NCI-H1048 (cell line): Measurements from ENCODE around the gene SVEP1.
"Not testable (repeated sequence)": the region's sequence is repeated elsewhere in the genome, so short reads cannot be mapped to it uniquely, and the experiment has no call there.

Source experiments
- DNase-seq: peaks from one replicate; lab custom pipeline; 2025; lab: John Stamatoyannopoulos, UW

SVEP1 gene

GRCh38 chr9:110579034-110579861, at the start of gene SVEP1:
TSS of gene SVEP1 (minus strand) at chr9:110579741. CDS start at chr9:110579543, 198 bp downstream.
- DNase-seq, result no peak

GRCh38 chr9:110626101-110626829, 46.7 kb upstream of the SVEP1 start:
- DNase-seq, result no peak

- DNase-seq, result peak; percentile 4
Observed at GRCh38 chr9:110623462-110624025, 44.0 kb upstream of the SVEP1 start.

DNA sequence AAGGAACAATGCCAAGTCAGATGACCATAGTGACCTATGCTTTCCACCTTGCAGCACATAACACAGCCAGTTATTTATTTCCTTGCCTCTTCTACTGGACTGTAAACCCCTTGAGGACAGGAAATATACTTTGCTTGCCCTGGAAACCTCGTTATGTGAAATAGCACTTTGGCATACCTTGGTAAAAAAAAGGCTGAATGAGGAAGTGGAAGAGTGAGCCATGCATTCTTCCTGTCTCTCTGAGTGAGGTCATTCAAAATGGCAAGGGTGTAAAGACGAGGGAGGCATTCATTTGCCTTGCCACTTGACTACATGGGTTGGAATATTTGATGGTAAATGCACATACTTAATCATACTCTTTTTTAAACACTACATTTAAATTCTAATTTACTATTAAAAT, 42.8 kb upstream of the SVEP1 start:
- no peak for DNase-seq

DNA sequence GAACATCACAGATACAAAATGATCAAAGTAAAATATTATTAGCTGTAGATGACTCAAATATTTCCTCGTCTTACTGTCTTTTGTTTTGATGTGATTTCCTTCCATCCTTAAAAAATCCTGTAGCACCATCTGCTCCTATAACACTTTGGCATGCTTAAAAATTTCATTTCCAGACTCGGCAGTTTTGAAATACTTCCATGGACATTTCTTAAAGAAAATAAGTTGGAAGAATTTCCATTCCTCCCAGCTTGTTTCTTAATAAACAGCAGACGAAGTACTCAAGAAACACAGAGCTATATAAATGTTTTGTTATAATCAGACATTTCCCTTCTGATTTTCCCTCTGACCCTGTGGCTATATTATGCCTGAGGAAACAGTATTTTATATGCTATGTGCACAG, 41.2 kb upstream of the SVEP1 start:
- DNase-seq, result no peak

DNA sequence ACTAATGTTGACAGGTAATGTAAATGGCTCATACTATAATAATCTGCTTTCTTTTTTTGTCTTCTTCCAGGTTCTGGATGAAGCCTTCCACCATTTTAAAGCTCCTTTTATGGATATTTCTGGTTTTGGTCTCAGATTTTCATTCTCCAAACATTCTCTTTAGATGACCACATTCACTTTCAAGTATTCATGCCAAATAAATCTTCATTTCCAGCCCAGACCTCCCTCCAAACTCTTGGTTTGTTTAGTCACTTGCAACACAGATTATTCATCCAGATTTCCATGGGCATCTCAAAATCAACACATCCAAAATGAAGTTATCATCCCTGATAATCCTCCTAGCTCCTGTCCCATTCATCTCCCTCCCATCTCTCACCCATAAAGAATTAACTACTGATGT, 40.3 kb upstream of the SVEP1 start:
- no peak for DNase-seq

GRCh38 chr9:110615498-110615897, 36.0 kb upstream of the SVEP1 start:
- DNase-seq, result no peak

GRCh38 chr9:110614576-110614975, 35.0 kb upstream of the SVEP1 start:
- DNase-seq, result not testable (repeated sequence)

- no peak for DNase-seq
Observed at GRCh38 chr9:110606179-110606790, 26.7 kb upstream of the SVEP1 start.

- DNase-seq, result no peak
Observed at GRCh38 chr9:110605565-110605964, 26.0 kb upstream of the SVEP1 start.

DNA sequence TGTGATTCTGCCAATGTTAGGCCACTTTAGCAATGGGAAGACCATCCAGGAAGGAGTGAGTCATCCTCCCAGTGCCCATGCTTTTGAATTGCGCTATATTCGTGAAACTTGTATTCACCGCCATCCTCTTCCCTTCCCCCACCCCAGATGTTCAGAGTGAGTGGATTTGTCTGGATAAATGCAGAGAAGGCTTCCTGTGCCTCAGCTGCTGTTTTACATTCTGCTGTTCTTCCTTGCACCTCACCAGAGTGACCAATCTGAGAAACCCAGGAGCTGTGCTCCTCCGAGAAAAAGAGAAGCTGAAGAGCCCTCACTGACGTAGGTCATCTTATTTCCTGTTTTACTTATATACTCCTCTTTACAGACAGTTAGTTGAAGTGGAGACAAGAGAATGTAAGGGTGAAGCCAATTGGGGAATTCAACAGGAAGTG, 24.6 kb upstream of the SVEP1 start:
- no peak for DNase-seq

DNA sequence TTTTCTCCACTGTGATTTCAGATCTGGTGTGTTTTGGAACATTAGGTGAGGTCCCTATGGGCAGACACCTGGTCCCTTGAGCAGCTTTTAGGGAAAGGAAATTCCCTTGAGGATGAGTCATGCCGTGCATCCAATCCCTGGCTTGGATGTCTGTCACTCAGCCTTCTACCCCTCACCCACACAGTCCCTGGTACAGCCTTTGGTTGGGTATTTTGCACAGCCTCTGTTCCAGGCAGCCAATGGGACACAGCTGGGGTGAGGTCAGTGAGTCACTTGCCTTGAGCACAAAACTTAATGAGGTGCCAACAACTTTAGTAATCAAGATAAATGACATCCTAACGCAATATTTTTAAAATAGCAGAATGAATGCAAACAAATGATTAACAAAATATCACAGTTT, 22.7 kb upstream of the SVEP1 start:
- DNase-seq, result no peak

GRCh38 chr9:110601098-110601497, 21.6 kb upstream of the SVEP1 start:
- DNase-seq, result no peak

GRCh38 chr9:110599468-110599867, 19.9 kb upstream of the SVEP1 start:
- no peak for DNase-seq

DNA sequence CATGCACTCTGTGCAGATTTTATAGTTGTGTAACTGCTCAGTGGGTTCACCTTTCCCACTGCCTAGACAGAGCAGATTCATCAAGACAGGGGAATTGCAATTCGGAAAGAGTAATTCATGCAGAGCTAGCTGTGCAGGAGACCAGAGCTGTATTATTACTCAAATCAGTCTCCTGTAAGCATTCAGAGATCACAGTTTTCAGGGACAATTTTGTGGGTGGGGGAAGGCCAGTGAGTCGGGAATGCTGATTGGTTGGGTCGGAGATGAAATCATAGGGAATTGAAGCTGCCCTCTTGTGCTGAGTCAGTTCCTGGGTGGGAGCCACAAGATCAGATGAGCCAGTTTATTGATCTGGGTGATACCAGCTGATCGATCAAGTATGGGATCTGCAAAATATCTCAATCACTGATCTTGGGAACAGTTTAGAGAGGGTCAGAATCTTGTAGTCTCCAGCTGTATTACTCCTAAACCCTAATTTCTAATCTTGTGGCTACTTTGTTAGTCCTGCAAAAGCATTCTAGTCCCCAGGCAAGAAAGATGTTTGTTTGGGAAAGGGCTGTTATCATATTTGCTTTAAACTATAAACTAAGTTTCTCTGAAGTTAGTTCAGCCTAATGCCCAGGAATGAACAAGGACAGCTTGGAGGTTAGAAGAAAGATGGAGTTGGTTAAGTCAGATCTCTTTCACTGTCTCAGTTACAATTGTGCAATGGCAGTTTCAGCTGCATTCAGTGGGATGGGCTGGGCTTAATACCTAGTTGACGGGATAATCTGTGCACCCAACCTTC, 12.7 kb upstream of the SVEP1 start:
- no peak for DNase-seq

DNA sequence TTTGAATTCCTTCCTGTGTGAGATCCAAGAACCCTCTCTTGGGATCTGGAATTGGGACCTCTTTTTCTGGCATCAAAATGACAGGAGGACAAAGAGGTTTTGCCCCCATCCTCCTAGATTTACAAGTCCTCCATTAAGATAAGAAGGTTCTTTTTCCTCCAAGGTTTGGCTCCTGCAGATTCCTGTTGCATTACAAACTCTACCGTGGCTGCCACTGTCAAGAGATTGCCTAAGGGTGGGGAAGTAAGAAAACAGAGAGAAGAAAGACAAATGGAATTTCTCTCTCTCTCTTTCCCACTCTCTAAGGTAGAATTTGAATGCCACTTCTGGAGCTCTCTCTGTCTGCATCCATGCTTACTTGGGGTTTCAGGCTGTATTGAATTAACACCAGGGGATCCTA, 12.0 kb upstream of the SVEP1 start:
- no peak for DNase-seq

DNA sequence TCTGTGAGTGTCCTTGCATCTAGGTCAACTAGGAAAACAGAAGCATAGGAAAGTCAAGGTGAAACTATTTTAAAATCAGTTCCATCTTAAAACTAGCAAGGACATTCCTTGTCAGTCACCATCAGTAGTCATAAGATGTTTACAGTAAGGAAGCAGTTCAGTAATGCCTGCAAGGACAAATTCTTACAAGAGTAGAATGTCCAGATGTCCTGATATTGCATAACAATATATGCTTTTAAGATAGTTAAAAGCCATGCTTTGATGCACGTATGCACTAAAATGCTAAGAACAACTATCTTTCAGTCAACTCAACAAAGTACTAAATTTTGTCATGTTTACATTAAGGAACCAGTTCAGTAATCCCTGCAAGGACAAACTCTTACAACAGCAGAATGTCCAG, 11.3 kb upstream of the SVEP1 start:
- no peak for DNase-seq

DNA sequence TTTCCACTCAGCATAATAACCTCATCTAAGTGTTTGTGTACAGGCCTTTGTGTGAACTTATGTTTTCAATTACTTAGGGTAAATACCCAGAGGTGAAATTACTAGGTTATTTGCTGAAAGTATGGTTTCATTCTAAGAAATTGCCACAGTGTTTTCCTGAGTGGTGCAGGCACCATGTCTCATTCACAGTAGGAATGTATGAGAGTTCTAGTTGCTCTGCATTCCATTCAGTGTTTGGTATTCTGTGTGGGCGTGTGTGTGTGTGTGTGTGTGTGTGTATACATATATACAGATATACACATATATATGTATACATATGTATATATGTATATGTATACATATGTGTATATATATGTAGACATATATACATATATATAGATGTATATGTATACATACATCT, 8.8 kb upstream of the SVEP1 start:
- DNase-seq, result no peak

DNA sequence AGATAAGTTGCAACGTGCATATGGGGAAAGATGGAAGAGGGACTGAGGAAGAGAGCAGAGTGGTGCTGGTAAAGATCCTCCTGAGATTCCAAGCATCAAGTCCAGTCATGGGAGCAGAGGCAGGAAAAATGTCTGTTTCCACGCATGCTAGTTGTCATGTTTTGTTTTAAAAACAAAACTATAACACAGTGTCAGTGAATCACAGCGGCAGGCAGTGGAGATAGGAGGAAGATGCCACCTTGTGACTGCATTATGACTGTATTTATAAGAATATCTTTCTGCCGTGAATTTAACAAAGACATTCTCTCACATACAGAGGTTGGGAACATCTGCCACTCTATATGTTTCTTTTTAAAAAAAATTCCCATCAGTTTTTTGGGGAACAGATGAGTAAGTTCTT, 3.7 kb upstream of the SVEP1 start:
- no peak for DNase-seq

DNA sequence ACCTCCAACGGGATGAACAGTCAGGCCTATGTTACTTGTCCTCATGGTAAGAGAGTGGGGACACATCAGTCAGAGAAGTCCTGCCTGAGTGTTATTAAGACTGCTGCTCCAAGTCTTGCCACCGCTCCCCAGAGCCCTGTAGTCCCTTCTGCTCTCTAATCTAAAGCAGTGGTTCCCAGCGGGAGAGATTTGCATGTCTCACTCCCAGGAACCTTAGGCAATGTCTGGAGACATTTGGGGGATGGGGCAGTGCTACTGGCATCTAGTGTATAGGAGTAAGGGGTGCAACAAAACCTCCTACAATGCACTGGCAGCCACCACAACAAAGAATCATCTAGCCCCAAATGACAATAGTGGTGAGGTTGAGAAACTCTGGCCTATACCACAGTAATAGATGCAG, 2.6 kb upstream of the SVEP1 start:
- no peak for DNase-seq

GRCh38 chr9:110580850-110581249, 1.3 kb upstream of the SVEP1 start:
- no peak for DNase-seq

GRCh38 chr9:110579862-110580219, 300 bp upstream of the SVEP1 start:
- no peak for DNase-seq
